Prostate gland (tissue), 2 donors: ENCODE measurements around the gene GNAT3.

Experiments
- CTCF ChIP-seq, 4 experiments: fragments of 200-600 bp in 2 of 4; fragments of 450-650 bp in 2 of 4; sonication (generic) in 2 of 4; IDR thresholded peaks; 1 replicate in 3 of 4; 2 replicates in 1 of 4; pipeline ENCODE4 v1.5.1; 2016 to 2019; ENCODE audit warnings: antibody characterized with exemption in 4 of 4, mild to moderate bottlenecking in 2 of 4, moderate library complexity in 2 of 4
- POLR2A ChIP-seq: fragments of 450-650 bp; IDR thresholded peaks from one replicate; pipeline ENCODE4 v1.6.1; 2016; ENCODE audit warnings: antibody characterized with exemption, mild to moderate bottlenecking

DNA sequence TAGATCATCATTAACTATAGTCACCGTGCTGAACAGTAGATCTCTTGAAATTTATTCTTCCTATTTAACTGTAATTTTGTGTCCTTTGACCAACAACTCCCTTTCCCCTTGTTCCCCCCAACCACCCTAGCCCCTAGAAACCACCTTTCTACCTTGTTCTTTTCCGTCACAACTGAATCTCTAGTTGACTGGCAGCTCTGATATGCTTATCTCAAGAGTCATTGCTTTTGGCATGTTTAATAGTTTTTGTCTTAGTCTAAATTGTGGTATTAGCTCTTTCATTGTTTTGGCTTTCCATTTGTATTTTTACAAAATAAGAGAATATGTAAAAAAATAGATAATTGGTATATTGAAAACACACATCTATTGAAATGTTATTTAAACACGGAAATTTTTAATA is 1.8 kb downstream of the GNAT3 start:
- no peak for TF ChIP-seq CTCF (IDR thresholded peaks at IDR 0.05)
- TF ChIP-seq POLR2A: no peak
